DOHH2 (cell line): ENCODE data around the gene TMCC1.

Source experiments
- H3F3A ChIP-seq: fragments of 200-600 bp; sonication (generic), shearing (Covaris generic); 2 replicates; pipeline ENCODE4 v1.6.0; 2016; ENCODE audit warnings: antibody characterized with exemption, mild to moderate bottlenecking; ENCODE audit not compliant: control insufficient read depth, insufficient read depth
- H3K27ac ChIP-seq: fragments of 200-600 bp; sonication (generic); 2 replicates; pipeline ENCODE4 v1.5.1; 2014; ENCODE audit warnings: low read depth, mild to moderate bottlenecking, low read length, moderate library complexity
- H3K27me3 ChIP-seq: fragments of 200-600 bp; sonication (generic); 2 replicates; pipeline ENCODE4 v1.6.1; 2014; ENCODE audit warnings: mild to moderate bottlenecking, low read length, mixed read lengths; ENCODE audit not compliant: control insufficient read depth
- H3K36me3 ChIP-seq: fragments of 200-600 bp; sonication (generic); 2 replicates; pipeline ENCODE4 v1.6.1; 2014; ENCODE audit warnings: mild to moderate bottlenecking, low read length, moderate library complexity, mixed read lengths; ENCODE audit not compliant: control insufficient read depth
- H3K4me1 ChIP-seq: fragments of 200-600 bp; sonication (generic); 2 replicates; pipeline ENCODE4 v1.6.1; 2014; ENCODE audit warnings: mild to moderate bottlenecking, low read length, mixed read lengths; ENCODE audit not compliant: control insufficient read depth
- H3K4me2 ChIP-seq: fragments of 200-600 bp; sonication (generic); 2 replicates; pipeline ENCODE4 v1.6.0; 2014; ENCODE audit warnings: mild to moderate bottlenecking, low read length, moderate library complexity
- H3K4me3 ChIP-seq: fragments of 200-600 bp; sonication (generic); 2 replicates; pipeline ENCODE4 v1.5.1; 2014; ENCODE audit warnings: mild to moderate bottlenecking, low read length, mixed read lengths
- H3K79me2 ChIP-seq: fragments of 200-600 bp; sonication (generic); 2 replicates; pipeline ENCODE4 v1.6.1; 2014; ENCODE audit warnings: mild to moderate bottlenecking, low read length, mixed read lengths; ENCODE audit not compliant: control insufficient read depth
- H3K9me2 ChIP-seq: fragments of 200-600 bp; sonication (generic); replicated peaks from 2 replicates; pipeline ENCODE4 v1.6.1; 2014; ENCODE audit warnings: mild to moderate bottlenecking, low read length, mixed read lengths; ENCODE audit not compliant: control insufficient read depth
- H3K9me3 ChIP-seq: fragments of 200-600 bp; sonication (generic); 2 replicates; pipeline ENCODE4 v1.6.1; 2014; ENCODE audit warnings: antibody characterized with exemption, low read length, mixed read lengths; ENCODE audit not compliant: control insufficient read depth, insufficient read depth
- H4K20me1 ChIP-seq: fragments of 200-600 bp; sonication (generic); 2 replicates; pipeline ENCODE4 v1.6.0; 2014; ENCODE audit warnings: low read depth, mild to moderate bottlenecking, antibody characterized with exemption, low read length, moderate library complexity; ENCODE audit not compliant: control insufficient read depth, insufficient read depth
- EZH2phosphoT487 ChIP-seq: fragments of 200-600 bp; sonication (generic); IDR thresholded peaks from 2 replicates; pipeline ENCODE4 v1.6.1; 2017; ENCODE audit warnings: borderline replicate concordance, mild to moderate bottlenecking, antibody characterized with exemption, low read length, moderate library complexity, mixed read lengths
- TF ChIP-seq, protein P1 (sequence below): fragments of 200-600 bp; sonication (generic); IDR thresholded peaks from one replicate; pipeline ENCODE4 v1.5.1; 2014; ENCODE audit warnings: antibody characterized with exemption, mild to moderate bottlenecking, low read depth, low read length; ENCODE audit not compliant: poor library complexity, severe bottlenecking

The TMCC1 gene

DNA sequence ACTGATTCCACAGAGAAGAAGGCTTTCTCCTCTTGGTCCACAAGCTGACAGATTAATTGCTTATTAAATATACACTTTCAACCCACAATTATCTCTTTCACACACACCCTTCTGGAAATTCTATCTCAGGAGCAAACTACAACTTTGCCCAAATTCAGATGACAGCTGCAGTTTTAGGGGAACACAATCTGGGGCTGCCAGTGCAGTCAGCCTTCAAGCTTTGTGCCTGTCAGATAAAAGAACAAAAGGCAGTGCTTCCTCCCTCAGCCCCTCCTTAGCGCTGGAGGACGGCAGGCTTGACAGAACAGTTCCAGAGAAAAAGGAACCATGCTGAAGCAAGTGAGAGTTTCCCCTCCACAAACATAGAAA lies 99.6 kb downstream of the TMCC1 start:
- peaks cover 11% of the 10 kb centered on the region for H3K4me1 ChIP-seq
- no peak overlapping the region for H3K4me2 ChIP-seq

DNA sequence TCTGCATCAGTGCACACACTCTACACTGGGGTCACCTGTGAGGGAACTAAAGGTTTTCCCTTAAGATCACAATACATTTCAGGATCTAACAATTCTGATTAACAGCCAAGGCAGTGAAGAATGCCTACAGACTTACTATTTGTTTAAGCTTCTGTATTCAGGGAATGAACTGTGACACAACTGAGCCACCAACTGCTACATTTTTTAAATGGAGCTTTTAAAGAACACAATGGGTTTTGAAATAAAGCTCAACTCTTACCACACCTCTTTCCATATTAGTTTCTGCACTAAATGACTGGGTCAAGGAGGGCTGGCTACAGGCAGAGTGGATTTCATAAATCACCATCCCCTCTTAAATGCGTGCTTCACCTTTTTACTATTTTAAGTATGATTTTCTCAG lies 100.2 kb downstream of the TMCC1 start:
- TF ChIP-seq EZH2phosphoT487 = no peak
- TF ChIP-seq, protein P1, sequence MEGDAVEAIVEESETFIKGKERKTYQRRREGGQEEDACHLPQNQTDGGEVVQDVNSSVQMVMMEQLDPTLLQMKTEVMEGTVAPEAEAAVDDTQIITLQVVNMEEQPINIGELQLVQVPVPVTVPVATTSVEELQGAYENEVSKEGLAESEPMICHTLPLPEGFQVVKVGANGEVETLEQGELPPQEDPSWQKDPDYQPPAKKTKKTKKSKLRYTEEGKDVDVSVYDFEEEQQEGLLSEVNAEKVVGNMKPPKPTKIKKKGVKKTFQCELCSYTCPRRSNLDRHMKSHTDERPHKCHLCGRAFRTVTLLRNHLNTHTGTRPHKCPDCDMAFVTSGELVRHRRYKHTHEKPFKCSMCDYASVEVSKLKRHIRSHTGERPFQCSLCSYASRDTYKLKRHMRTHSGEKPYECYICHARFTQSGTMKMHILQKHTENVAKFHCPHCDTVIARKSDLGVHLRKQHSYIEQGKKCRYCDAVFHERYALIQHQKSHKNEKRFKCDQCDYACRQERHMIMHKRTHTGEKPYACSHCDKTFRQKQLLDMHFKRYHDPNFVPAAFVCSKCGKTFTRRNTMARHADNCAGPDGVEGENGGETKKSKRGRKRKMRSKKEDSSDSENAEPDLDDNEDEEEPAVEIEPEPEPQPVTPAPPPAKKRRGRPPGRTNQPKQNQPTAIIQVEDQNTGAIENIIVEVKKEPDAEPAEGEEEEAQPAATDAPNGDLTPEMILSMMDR = no peak
- no peaks in the 10 kb centered on the region for H3K9me3 ChIP-seq
- H3F3A ChIP-seq = no peaks in the 10 kb centered on the region
- no peaks in the 10 kb centered on the region for H3K9me2 ChIP-seq
- no peaks in the 10 kb centered on the region for H3K79me2 ChIP-seq
- no peaks in the 10 kb centered on the region for H3K36me3 ChIP-seq
- no peak overlapping the region for H3K4me3 ChIP-seq
- no peak overlapping the region for H3K4me2 ChIP-seq
- no peaks in the 10 kb centered on the region for H3K27me3 ChIP-seq
- H4K20me1 ChIP-seq = no peaks in the 10 kb centered on the region
- H3K4me1 ChIP-seq = peaks cover 11% of the 10 kb centered on the region
- no peak overlapping the region for H3K27ac ChIP-seq

More for the DNA sequence above, 99.6 kb downstream of the TMCC1 start:
- Histone ChIP-seq H3K79me2 (no peaks in the 10 kb centered on the region), H3K27me3 (no peaks in the 10 kb centered on the region), H3F3A (no peaks in the 10 kb centered on the region), H3K9me2 (no peaks in the 10 kb centered on the region), H3K36me3 (no peaks in the 10 kb centered on the region), H3K27ac (no peak overlapping the region), H4K20me1 (no peaks in the 10 kb centered on the region), H3K9me3 (no peaks in the 10 kb centered on the region), H3K4me3 (no peak overlapping the region)
- no peak for TF ChIP-seq EZH2phosphoT487
- TF ChIP-seq, protein P1 = no peak

DNA sequence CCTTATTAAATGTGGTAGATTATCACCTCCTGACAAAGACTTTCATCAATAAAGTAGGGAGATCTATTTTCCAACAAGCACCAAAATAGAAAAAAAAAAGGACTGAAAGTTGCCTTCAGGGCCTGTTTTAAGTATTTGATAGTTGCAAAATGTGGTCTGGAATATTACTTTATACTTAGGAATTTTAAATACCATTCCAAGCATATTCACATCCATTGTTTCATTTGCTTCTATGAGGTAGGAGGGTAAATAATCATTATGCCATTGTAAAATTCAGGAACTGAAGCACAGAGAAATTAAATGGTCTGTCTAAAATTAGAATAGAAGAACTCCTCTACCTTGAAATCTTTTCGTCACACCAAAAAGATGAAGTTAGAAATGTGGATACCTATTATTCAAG lies 110.0 kb downstream of the TMCC1 start:
- Histone ChIP-seq H3K9me3 (no peaks in the 10 kb centered on the region), H4K20me1 (no peaks in the 10 kb centered on the region), H3K4me1 (no peaks in the 10 kb centered on the region), H3K4me3 (no peak overlapping the region), H3F3A (no peaks in the 10 kb centered on the region), H3K4me2 (no peak overlapping the region), H3K27ac (no peak overlapping the region), H3K9me2 (no peaks in the 10 kb centered on the region), H3K79me2 (no peaks in the 10 kb centered on the region), H3K27me3 (no peaks in the 10 kb centered on the region), H3K36me3 (no peaks in the 10 kb centered on the region)
- TF ChIP-seq, protein P1 = no peak
- no peak for TF ChIP-seq EZH2phosphoT487

DNA sequence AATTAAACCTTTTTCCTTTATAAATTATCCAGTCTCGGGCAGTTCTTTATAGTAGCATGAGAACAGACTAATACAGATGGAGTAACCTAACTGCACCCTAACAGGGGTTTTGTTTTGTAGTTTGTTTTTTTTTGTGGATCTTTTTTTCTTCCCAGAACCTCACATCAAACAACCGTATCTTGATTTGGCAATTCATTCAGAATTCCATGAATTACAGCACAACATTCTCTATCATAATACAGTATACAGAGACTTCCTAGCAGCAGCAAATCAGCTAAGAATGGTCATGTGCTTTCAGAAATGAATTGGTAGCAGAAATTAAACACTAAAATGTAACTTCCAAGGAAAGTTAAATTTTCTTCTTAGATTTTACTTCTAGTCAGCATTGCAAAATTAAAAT lies 114.6 kb downstream of the TMCC1 start:
- Histone ChIP-seq H3K36me3 (no peaks in the 10 kb centered on the region; the same call in 1 of the 2 replicates), H3K9me2 (no peaks in the 10 kb centered on the region), H3K4me3 (no peak overlapping the region), H3K27ac (no peak overlapping the region), H3F3A (no peaks in the 10 kb centered on the region), H3K4me2 (no peak overlapping the region), H3K9me3 (no peaks in the 10 kb centered on the region), H3K79me2 (no peaks in the 10 kb centered on the region), H3K27me3 (no peaks in the 10 kb centered on the region), H3K4me1 (0 out of 2 replicates have a peak, but pooled peaks cover 2% of the 10 kb centered on the region), H4K20me1 (no peaks in the 10 kb centered on the region)
- no peak for TF ChIP-seq EZH2phosphoT487
- TF ChIP-seq, protein P1 = no peak
